Measurements from ENCODE around the gene PGBD2.
"Not testable (repeated sequence)": the region's sequence is repeated elsewhere in the genome, so short reads cannot be mapped to it uniquely, and the experiment has no call there.

The PGBD2 gene
- 17.4 to 31.0 (median 24.1) reads per million in 4 experiments for total RNA-seq

GRCh38 chr1:248906009-248906752 is at the start of gene PGBD2:
Gene PGBD2, plus strand, starts transcription at chr1:248906235. Its CDS starts 7,628 bp downstream, at chr1:248913863.
- peak; percentile 93 for DNase-seq

DNA sequence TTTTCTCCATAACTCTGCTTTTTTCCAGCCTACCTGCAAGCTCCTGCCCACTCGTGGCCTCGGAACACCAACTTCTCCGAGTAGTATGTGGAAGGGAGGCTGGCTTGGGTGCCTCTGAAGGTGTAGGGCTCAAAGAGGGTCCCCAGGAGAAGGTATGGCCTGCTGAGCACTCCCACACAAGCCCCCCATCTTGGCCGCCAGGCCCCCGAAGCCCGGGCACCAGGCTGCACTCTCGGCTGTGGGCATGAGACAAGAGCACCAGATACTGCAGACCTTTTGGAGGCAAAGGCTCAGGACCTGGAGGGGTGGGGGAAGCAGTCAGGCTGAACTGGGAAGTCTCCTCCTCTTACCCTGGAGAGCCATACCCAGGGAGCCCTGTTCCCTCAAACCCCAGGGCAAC is 48.8 kb upstream of the PGBD2 start:
- no peak for DNase-seq

DNA sequence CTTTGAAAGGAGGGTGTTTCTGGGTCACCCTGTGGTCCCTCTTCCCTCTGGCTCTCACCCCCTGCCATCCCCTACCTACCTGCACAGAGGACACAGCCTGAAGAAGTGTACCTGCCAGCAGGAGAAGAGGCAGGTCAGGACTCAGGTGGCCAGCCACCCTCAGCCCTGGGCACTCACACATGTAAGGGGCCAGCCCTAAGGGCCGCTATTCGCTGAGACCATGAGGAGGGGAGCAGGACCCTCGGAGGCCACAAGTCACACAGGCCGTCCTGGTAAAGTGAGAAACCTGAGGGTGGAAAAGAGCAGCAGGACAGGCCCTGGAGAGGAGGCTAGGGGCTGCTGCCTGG is 48.3 kb upstream of the PGBD2 start:
- no peak for DNase-seq

- no peak for DNase-seq
Measured at GRCh38 chr1:248858096-248858890, 47.7 kb upstream of the PGBD2 start.

GRCh38 chr1:248858891-248859889 is 46.8 kb upstream of the PGBD2 start, which contains the start of gene ZNF692:
Gene ZNF692, minus strand, starts transcription at chr1:248859085. Its CDS starts 776 bp downstream, at chr1:248858309.
- DNase-seq, result peak; percentile 93

GRCh38 chr1:248860007-248860406 is 46.0 kb upstream of the PGBD2 start:
- no peak for DNase-seq

GRCh38 chr1:248861616-248862015 is 44.4 kb upstream of the PGBD2 start:
- no peak for DNase-seq

GRCh38 chr1:248862695-248862997 is 43.4 kb upstream of the PGBD2 start:
- DNase-seq, result no peak

DNA sequence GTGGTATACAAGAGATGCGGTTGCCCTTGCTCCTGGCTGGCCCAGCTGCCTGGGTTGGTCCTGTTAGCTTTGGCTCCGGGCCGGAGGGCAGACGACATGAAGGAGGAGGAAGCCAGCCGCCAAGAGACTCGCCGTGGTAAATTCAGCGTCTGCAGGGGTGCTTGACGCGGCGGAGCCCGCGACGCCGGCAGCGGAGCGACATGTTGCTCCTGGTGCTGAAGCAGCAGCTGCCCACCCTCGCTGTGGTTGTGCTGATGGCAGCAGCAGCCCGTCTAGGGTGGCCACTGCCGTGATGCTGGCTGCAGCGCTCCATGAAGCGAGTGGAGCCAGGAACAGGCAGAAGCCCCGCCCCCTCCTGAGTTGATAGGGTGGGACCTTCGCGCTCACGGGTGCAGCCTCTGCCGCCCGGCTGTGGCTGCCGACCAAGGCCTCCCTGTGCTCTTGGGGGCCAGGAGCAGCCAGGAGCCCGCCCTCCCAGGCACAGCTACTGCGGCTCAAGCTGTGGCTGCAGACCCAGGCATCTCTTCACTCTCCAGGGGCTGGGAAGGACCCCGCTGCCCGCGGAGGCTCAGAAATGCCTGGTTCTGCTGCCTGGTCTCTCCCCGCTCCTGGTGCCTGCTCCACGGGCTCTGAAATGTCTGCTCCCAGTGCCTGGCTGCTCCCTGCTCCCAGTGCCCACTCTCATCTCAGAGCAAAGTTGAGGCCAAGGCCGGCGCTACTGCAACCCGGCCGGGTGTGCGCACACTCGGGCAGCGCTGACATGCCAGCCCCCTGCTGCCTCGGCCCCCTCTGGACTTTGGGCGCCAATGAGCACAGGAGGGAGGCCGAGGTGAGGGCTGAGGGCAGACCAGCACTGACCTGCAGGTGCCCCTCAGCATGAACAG is 42.8 kb upstream of the PGBD2 start:
- peak; percentile 78 for DNase-seq

GRCh38 chr1:248871837-248872401 is 34.1 kb upstream of the PGBD2 start:
- no peak for DNase-seq

GRCh38 chr1:248872752-248873408 is 33.2 kb upstream of the PGBD2 start:
- peak; percentile 29 for DNase-seq

GRCh38 chr1:248873409-248873992 is 32.5 kb upstream of the PGBD2 start:
- peak; percentile 81 for DNase-seq

DNA sequence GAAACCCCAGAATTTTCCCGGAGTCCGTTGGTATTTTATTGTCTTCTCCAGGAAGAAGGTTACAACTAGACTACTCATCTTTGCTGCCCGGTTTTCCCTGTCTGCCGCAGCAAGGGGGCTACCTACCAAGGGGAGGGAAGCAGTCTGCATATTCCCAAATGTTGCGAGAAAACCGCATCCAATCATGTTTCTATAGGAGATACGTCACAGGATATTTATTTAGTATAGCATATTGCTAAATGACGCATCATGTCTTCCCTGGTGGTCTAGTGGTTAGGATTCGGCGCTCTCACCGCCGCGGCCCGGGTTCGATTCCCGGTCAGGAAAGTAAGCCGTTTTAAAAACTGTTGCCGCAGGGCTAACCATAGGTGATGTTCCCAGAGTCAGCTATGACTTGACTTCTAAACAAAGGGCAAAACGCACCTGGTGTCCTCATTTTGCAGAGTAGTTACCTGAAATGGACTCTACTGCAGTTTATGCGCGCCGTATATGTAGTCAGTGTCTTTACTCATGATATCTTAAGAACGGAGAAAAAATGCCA is 32.0 kb upstream of the PGBD2 start:
- DNase-seq, result peak; percentile 65

DNA sequence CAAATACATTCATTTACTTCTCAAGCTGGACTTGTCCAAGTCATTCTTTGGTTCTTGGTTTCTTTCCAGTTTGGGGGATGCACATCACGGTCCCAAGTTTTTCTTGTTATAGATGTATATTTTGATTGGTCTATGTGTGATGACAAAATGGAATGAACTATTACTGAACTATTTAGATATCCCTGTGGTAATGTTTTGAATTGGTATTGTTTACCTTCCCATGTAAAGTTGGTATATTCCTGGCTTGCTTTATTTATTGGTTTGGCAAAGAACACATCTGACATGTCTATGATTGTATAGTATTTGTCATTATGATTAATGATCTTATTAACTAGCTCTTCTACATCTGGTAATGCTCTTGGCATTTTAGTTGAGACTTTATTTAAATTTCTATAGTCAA is 24.8 kb upstream of the PGBD2 start:
- no peak for DNase-seq

- DNase-seq, result not testable (repeated sequence)
Measured at GRCh38 chr1:248882427-248882826, 23.6 kb upstream of the PGBD2 start.

DNA sequence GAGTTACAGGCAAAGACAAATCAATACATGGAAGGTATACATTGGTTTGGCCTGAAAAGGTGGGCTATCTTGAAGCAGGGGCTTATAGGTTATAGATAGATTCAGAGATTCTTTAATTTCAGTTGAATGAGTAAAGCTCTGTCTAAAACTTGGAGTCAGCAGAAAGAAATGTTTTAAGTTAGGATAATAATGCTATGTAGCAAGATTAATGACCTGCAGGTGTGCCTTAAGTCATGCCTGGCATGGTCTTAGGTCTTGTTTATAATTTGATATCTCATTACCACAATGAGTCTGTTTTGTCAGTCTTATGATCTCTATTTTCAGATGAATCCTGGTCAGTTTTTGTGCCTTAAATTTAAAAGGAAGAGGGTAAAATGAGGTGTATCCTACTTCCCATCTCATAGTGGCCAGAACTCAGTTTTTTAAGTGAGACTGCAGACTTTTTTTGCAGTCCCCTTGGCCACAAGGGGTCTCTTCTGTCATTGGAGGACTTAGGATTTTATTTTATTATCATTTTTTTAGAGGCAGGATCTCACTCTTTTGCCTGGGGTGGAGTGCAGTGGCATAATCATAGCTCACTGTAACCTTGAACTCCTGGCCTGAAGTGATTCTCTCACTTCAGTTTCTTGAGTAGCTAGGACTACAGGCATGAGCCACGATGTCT is 21.3 kb upstream of the PGBD2 start:
- DNase-seq, result no peak

- no peak for DNase-seq
Measured at GRCh38 chr1:248885646-248886045, 20.4 kb upstream of the PGBD2 start.

DNA sequence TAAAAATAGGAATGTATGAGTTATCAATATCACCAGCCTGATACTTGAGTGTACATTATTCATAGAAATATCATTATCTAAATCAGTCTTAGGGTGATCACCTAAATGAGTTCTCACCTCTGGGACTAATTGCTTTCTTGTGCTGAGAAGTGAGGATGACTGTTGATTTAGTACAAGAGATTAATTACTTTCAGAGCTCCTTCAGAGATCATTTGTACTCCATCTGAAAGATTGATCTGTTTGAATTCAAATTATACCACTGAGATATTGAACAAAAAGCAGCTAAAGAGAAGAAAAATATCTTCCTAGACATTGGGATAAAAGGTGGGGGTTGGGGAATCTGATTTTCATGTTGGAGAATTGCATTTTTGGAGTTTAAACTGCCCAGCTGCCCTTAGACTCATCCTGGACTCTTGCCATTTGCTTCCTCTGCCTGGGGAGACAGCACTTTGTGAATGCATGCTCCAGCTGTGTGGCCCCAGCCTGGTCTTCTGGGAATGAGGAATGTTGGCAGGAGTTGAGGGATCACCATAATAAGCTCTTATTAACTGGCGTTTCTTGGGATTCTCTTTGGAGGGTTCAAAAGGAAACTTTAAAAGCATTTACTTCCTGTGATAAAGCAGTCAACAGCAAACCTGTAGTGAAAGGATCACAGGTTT is 19.7 kb upstream of the PGBD2 start:
- no peak for DNase-seq

- not testable (repeated sequence) for DNase-seq
Measured at GRCh38 chr1:248889914-248890243, 16.2 kb upstream of the PGBD2 start.

Data from effector CD8-positive, alpha-beta T cell (primary cell).